Hematopoietic multipotent progenitor cell treated with erythropoietin and hydrocortisone succinate and interleukin-3 and kit ligand, for 8 days (in vitro differentiated cells): ENCODE results near the gene MYH13.
"Not testable (repeated sequence)": the region's sequence is repeated elsewhere in the genome, so short reads cannot be mapped to it uniquely, and the experiment has no call there.

Experiments used
- DNase-seq: peaks from one replicate; pipeline ENCODE4 v3.0.0-alpha.2; 2015

The MYH13 gene

GRCh38 chr17:10295728-10296343 is 77.0 kb downstream of the MYH13 start:
- peak; percentile 71 for DNase-seq

GRCh38 chr17:10294180-10294579 is 78.6 kb downstream of the MYH13 start:
- no peak for DNase-seq

- peak; percentile 41 for DNase-seq
These were observed 80.5 kb downstream of the MYH13 start for GRCh38 chr17:10292057-10292937.

- not testable (repeated sequence) for DNase-seq
These were observed 81.2 kb downstream of the MYH13 start for GRCh38 chr17:10291576-10291975.

- DNase-seq = no peak
These were observed 82.8 kb downstream of the MYH13 start for GRCh38 chr17:10290041-10290440.

- no peak for DNase-seq
These were observed 86.5 kb downstream of the MYH13 start for GRCh38 chr17:10286324-10286723.

- DNase-seq = no peak
These were observed 86.9 kb downstream of the MYH13 start for GRCh38 chr17:10285896-10286295.

- DNase-seq = no peak
These were observed 92.7 kb downstream of the MYH13 start for GRCh38 chr17:10280068-10280467.

- DNase-seq = no peak
These were observed 94.6 kb downstream of the MYH13 start for GRCh38 chr17:10278218-10278617.

GRCh38 chr17:10276436-10276835 is 96.4 kb downstream of the MYH13 start:
- DNase-seq = no peak

GRCh38 chr17:10275418-10275817 is 97.4 kb downstream of the MYH13 start:
- no peak for DNase-seq

- DNase-seq = no peak
These were observed 101.7 kb downstream of the MYH13 start for GRCh38 chr17:10271106-10271562.

GRCh38 chr17:10270258-10270657 is 102.5 kb downstream of the MYH13 start:
- DNase-seq = no peak

GRCh38 chr17:10268005-10268404 is 104.8 kb downstream of the MYH13 start:
- DNase-seq = no peak

- no peak for DNase-seq
These were observed 106.4 kb downstream of the MYH13 start for GRCh38 chr17:10266296-10266876.

GRCh38 chr17:10265100-10265810 is 107.6 kb downstream of the MYH13 start:
- no peak for DNase-seq

GRCh38 chr17:10264051-10264450 is 108.8 kb downstream of the MYH13 start:
- no peak for DNase-seq

GRCh38 chr17:10262451-10262850 is 110.4 kb downstream of the MYH13 start:
- no peak for DNase-seq

GRCh38 chr17:10261098-10261497 is 111.7 kb downstream of the MYH13 start:
- no peak for DNase-seq

GRCh38 chr17:10251212-10251948 is 121.4 kb downstream of the MYH13 start:
- no peak for DNase-seq
